GOT3 (cell line): Measurements from ENCODE around the gene VAPB.

Experiments
- DNase-seq: peaks from one replicate; lab custom pipeline; 2025; ENCODE audit warnings: mixed read lengths; lab: John Stamatoyannopoulos, UW

Gene VAPB

DNA sequence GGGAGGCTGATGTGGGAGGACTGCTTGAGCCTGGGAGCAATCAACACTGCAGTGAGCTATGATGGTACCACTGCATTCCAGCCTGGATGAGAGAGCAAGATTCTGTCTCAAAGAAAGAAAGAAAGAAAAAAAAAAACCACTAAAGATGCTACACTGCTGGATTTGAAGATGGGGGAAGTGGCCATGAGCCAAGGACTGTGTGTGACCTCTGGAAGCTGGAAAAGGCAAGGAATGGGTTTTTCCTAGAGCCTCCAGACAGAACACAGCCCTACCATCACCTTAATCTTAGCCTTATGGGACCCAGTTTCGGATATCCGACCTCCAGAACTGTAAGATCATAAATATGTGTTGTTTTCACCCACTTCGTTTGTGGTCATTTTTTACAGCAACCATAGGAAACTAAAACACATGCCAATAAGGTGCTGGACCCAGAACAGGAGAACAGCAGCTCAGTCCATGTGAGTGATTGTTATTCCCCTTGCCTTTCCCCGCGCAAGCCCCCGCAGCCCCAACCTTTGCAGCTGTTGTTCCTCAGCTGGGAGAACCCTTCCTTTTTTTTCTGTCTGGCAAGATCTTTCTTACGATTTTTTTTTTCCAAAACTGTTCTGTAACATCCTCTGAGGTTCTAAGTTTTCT lies 11.1 kb upstream of the VAPB start:
- DNase-seq, result no peak

DNA sequence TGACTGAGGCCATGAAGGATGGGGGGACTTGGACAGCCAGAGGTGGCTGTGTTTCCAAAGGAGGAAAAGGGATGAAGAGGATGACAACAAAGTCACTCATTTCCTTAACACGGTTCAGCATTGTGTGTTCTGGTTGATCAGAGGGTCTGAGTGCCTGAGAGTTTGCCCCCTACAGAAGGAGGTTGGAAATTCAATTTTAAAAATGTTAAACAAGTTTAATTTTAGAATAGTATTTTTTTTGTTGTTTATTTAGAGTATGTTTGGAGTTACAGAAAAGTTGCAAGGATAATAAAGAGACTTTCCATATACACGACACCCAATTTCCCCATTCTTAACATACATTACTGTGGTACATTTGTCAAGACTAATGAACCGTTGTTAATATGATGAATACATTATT lies 10.3 kb upstream of the VAPB start:
- no peak for DNase-seq

DNA sequence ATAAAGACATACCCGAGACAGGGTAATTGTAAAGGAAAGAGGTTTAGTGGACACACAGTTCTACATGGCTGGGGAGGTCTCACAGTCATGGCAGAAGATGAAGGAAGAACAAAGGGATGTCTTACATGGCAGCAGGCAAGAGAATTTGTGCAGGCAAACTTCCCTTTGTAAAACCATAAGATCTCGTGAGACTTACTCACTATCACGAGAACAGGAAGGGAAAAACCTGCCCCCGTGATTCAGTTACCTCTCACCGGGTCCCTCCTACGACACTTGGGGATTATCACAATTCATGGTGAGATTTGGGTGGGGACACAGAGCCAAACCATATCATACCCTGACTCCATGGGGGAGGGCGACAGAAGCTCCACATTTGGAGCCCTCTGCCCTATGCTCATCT lies 7.4 kb upstream of the VAPB start:
- no peak for DNase-seq

DNA sequence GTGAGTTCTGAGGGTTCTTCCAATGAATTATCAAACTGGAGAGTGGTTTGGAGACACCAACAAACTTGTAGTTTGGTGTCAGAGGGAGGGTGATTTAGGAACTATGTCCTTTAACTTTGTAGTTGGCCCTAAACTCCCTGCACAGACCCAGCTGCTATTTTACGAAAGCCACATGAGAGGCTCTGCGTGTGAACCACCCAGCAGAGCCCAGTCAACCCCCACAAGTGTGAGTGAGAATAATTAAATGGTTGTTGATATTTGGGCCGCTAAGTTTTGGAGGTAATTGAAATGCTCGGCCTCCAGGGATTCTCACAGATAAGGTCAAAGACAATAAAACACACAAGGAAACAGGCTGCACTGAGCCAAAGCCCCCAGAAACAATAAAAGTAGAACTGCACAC lies 6.9 kb upstream of the VAPB start:
- no peak for DNase-seq

DNA sequence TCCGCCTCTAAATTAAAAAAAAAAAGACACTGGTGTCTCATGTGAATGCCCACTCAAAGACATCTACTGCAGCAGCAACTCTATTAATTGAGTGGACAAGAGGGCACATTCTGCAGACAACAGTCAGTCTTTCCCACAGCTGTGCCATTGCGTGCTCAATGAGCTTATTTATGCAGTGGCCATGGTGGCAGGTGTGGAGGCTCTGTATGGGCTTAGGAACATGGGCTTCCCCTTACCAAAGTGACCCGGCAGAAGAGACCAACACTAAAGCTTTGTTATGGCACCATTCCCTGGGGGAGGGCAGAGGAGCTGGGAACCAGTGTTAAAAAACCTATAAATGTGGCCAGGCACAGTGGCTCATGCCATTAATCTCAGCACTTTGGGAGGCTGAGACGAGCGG lies 4.2 kb upstream of the VAPB start:
- DNase-seq, result no peak

DNA sequence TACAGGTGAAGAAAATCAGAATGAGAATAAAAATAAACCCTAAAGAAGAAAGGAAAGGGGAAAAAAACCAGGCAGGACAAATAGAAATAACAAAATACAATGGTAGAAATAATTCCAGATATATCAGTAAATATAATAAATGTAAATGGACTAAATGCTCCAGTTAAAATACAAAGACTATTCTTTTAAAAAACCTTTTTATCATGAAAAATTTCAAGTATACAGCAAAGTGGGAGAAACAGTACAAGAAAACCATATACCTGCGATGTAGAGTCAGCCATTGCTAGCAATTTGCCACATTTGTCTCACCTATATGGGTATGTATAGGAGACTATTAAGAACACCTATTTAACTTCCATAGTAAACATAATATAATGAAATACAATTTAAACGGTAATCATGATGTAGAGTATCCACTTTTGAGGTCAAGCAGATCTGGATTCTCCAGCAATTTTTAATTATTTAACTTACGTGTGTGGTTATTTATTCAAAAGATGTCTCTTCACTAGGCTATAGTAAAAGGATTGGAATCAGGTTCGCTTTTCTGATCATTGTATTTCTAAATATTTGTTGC lies 914 bp upstream of the VAPB start:
- no peak for DNase-seq

DNA sequence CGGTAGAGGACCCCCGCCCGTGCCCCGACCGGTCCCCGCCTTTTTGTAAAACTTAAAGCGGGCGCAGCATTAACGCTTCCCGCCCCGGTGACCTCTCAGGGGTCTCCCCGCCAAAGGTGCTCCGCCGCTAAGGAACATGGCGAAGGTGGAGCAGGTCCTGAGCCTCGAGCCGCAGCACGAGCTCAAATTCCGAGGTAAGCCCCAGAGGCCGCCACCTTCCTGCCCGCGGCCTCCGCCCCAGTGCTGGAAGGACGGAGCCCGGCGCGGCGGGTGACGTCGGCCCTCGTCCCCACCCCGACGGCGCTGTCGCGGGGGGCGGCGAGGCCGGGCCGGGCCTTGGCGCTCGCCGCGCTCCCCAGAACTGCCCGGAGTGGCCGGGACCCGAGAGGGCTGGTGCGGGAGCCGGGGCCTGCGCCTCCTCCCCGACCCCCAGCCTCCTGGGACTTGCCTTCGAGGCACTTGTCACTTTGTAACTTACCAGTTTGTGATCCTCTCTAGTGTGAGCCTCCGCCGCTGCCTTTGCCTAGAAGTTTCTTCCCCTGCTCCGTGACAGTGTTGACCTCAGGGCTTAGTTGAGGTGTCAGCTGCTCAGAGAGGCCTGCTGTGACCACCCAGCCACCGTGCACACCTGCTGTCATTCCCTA lies 417 bp downstream of the VAPB start:
- DNase-seq, result no peak

DNA sequence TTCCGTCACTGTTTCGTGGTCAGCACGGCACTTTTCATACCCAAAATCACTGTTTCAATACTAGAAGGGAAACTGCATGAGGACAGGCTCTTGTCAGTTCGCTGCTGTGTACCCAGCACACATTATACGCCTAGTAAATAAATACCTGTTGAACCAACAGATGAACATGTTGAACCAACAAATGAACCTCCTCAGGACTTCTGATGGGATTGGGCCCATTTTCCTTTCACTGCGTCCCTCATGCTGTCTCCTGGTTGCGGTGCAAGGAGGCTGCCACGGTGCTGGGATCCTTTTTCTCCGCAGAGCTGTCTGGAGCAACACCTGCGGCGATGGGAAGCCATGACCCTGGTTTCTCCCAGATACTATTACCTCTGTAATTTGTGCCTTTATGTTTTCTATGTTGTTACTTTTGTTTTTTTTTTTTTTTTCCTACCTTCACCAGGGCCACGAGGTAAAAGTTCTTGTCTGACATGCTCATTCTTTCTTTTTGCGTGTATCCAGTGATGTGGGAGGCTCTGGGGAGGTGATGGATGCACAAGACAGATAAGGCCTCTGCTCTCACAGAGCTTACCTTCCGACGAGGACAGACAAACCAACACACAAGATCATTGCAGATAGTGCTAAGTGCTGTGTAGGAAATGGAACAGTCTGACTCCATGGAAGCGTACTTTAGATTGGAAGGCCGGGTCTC lies 1.1 kb downstream of the VAPB start:
- DNase-seq, result no peak

DNA sequence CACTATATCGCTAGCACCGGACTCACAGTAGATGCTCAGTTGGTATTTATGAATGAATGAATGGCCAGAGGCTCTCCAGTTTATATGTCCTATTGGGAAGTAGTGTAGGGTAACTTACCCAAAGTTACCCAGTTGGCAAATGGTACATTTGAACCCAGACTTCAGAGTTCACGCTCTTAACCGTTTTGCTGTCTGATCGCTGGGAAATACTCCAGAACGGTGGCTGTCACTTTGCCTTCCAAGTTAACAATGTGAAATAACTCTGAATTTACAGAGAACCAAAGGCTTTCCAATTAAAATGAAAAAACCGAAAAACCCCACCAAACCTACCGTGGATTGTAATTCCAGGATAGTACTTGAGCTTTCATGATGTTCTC lies 1.6 kb downstream of the VAPB start:
- no peak for DNase-seq

DNA sequence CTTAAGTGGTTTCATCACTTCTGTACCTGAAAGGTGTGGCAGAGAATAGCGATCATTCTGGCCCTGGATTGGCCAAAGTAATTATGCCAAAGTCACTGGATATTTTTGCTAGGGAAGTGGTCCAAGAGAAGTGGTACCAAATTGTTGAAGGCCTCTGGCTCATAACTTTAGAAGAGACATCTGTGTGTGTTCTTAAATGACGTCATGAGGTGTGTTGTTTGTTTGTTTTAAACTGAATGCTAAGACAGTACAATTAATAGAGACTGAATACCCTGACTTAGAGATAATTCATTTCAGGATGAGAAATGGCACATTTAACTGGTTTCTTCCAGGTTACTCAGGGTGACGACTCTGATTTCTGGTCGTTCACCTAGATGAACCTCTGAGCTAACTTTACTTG lies 3.3 kb downstream of the VAPB start:
- DNase-seq, result no peak

DNA sequence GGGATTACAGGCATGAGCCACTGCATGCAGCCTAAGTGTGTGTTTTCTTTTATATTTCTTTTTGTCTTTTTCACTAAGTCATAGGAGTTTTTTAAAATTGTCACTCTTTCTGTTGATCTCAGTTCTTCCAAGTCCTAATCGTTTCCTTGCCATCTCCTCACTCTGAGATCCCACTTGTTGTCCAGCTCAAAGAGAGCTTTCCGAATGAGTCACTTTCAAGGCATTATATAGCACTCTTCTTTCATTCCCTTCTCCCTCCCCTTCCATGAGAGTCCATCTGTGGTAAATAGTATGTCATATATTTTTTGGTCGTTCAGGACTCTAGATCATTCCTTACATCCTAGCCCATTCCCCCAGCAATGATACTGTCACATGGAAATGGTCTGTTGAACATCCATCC lies 4.3 kb downstream of the VAPB start:
- no peak for DNase-seq

DNA sequence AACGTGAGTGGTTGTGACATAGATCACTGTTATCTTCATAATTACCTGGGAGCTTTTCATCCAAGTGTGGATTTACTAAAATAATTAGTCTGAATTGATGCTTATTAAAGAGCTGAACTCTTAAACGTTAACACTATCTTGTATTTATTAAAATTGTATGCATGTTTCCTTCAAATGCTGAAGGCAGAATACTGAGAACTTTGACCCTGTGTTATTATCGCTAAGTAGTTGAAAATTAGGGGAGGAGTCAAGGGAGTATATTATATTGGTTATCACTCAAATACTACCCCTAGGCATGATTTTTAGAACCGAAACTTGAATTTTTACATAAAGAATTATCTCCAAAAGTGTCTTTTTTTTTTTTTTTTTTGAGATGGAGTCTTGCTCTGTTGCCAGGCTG lies 5.8 kb downstream of the VAPB start:
- DNase-seq, result no peak

DNA sequence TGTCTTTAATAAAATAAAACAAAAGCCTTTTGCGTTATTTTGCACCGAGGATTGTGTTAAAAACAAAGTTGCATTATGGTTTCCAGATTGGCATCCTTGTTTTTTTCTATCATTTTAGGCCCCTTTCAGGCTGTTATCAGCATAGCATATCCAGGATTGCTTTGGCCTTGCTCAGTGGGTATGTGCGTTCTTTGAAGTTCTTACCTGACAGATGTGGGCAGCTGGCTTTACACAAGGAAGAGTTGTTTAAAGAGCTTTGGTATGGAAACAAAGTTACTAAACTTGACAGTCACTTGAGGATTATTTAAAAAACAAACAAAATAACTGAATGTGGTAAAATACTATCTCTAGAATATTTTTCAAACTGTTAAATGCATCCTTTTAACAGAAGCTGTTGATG lies 6.6 kb downstream of the VAPB start:
- DNase-seq, result no peak

DNA sequence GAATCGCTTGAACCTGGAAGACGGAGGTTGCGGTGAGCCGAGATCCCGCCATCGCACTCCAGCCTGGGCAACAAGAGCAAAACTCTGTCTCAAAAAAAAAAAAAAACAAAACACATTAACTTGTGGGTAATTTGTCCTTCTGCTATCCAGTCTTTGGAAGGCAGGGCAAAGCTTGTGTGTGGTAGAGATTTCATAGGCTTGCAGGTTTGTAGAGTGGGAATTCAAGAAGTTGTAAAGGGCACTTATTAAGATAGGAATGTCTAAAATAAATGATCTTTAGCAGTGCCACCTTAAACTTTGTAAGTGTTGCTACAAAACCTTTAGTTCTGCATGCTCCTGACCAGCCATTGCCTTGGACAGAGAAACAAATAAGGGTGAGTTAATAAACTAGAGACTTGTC lies 8.4 kb downstream of the VAPB start:
- DNase-seq, result no peak

DNA sequence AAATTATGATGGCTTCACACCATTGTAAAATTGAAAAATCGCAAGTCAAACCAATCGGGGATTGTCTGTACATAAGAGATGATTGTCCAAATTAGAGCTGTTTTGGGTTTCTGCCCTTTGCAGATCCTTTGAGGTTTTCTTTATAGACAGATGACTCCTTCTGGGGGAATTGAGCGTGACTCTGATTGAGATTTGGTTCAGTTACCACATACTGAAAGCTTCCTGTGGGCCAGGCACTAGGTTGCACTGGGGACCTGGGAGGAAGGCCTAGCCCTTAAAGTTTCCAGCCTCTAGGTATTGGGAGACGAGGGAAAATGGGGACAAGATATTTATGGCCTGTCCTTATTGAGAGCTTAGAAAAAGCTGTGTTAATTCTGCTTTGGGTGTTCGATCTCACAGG lies 9.2 kb downstream of the VAPB start:
- DNase-seq, result no peak

DNA sequence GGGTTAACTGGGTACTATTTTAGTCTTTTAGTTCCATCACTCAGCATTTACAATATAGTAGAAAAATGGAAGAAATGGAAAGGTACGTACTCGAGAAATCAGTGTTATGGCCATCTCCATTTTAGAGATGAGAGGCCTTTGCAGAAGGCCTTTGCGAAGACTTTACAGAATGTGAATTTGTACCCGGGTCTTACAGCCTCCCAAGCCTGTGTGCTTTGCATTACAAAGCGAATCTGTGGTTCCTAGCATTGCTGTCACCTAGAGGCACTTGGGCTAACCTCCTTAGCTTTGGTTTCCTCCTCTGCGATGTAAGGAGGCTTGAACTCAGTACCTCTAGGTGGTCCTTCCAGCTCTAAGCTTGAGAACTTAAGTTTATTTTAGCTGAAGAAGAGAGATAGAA lies 10.9 kb downstream of the VAPB start:
- DNase-seq, result no peak

DNA sequence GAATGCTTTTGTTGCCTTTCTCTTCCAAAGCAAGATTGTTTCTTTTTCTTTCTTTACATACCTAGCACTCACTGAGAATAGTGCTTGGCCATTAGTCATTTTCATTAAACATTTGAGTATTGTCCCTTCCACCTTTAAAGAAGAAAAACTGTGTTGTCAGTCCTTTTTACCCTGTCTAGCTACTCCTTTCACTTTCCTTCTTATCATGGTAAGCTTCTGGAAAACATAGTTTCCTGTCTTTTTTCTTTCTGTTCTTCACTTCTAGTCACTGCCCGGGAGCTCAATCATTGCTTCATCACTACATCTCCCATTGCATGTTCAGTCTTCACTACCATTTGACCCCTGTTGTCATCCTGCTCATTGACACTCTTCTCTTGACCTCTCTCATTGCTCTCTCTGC lies 12.1 kb downstream of the VAPB start:
- no peak for DNase-seq

DNA sequence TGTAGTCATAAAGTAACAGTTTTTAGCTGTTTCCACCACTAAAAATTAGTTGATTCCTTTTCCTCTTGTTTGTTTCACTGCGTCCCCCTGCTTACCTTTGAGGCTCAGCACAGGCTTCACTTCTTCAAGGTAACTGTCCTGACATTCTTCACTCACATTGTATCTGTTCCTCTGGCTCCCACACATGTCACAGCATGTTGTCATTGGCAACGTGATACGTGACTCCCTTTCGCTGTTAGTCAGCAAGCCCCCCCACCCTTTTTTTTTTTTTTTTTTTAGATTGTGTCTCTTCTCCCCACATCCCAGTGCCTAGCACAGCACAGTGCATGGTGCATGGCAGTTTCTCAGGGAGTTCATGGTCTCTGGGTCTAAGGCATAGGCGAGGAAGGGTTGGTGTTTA lies 13.3 kb downstream of the VAPB start:
- DNase-seq, result no peak

DNA sequence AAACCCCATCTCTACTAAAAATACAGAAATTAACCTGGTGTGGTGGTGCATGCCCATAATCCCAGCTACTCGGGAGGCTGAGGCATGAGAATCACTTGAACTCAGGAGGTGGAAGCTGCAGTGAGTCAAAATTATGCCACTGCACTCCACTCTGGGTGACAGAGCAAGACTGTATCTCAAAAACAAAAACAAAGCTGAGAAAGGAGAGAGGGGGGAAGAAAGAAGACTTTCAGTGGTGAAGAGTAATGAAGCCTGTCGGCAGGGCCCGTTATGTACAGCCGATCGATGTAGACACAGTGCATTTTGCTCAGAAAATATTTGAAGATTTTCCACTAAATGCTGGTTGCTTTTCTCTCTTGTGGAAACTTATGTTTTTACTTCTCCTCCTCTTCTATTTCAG lies 13.8 kb downstream of the VAPB start:
- no peak for DNase-seq

DNA sequence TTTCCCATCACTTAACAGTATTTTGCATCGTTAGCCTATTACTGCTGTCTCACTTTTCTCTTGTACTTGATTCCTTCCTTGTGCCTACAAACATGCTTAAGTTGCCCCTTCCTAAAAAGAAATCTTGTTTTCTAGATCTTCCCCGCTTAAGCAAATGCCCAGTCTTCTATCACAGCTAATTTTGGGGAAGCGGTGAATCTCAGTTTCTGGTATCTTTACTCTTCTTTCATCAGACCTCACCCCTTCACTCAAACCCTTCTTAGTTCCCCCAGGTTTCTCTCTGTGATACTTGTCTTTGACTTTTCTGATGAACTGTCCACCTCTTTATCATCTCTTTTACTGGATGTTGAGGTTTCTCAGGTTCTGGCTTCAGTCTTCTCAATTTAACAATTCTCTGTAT lies 14.2 kb downstream of the VAPB start:
- no peak for DNase-seq

DNA sequence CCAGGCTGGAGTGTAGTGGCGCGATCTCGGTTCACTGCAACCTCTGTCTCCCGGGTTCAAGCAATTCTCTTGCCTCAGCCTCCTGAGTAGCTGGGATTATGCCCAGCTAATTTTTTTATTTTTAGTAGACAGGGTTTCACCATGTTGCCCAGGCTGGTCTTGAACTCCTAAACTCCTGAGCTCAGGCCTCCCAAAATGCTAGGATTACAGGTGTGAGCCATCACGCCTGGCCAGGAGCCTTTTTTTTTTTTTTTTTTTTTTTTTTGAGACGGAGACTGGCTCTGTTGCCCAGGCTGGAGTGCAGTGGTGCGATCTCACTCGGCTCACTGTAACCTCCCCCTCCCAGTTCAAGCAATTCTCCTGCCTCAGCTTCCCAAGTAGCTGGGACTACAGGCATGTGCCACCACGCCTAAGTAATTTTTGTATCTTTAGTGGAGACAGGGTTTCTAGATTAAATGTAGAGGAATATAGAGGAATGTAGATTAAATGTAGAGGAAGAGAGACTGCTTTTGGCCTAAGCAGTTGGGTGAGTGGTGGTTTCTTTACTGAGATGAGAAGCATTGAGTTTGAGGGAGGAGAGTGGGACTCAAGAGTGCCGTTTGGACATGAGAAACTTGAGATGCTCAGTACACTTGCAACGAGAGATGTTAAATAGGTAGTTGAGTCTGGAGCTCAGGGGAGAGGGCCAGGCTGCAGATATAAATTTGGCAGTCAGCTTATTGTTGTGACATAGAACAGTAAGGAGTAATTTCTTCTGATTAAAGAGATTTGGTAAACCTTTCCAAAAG lies 16.7 kb downstream of the VAPB start:
- no peak for DNase-seq

DNA sequence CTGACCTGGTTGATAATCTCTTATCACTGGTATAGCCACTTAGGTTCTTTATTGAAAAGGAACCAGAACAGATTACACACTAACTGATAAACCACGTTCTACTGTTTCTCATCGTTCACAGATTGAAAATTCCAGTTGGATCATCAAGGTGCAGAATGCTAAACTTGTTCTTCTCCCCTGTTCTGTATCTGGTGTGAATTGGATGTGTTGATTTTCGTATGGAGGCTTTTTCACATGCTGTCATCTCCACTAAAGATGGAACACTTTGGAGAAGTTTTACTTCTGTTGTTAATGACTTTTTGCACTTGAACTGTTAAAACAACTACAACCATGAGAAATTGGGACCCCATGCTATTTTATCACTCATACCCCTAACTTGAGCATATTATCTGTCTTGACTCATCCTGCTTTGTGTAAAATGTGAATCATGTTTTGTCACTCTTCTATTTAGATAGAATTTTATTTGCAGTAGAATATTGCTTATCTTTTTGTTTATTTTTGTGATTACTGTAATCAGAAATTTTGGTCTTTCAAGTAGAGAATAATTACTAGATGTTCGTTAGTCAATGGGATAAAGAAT lies 17.5 kb downstream of the VAPB start:
- DNase-seq, result no peak
